ENCODE measurements around the gene EXOC3.

- TF ChIP-seq ATF3 (IDR thresholded peaks at IDR 0.05) (no peak), CTCF (IDR thresholded peaks at IDR 0.05 in 2 of 3, conservative IDR thresholded peaks at IDR 0.05 in 1 of 3; ENCODE audit: borderline replicate concordance in 1 of 3, insufficient read depth in 1 of 3, low read depth in 2 of 3, low read length in 2 of 3) (no peak), RAD21 (IDR thresholded peaks at IDR 0.05; ENCODE audit: low read depth) (no peak)
These were observed 6.2 kb downstream of the EXOC3 start for GRCh38 chr5:449151-449550.
